ENCODE results near the gene ZNHIT3.
"Not testable (repeated sequence)": the region's sequence is repeated elsewhere in the genome, so short reads cannot be mapped to it uniquely, and the experiment has no call there.

Gene ZNHIT3

GRCh38 chr17:36485027-36485426, 1.5 kb upstream of the ZNHIT3 start:
- no peak for DNase-seq

- no peak for DNase-seq
Observed at GRCh38 chr17:36485805-36486203, 677 bp upstream of the ZNHIT3 start.

- DNase-seq: no peak
Observed at GRCh38 chr17:36493956-36494355, 7.5 kb downstream of the ZNHIT3 start.

- no peak for DNase-seq
Observed at GRCh38 chr17:36494674-36495073, 8.2 kb downstream of the ZNHIT3 start.

GRCh38 chr17:36495076-36495578, 8.6 kb downstream of the ZNHIT3 start:
- DNase-seq: no peak

- no peak for DNase-seq
Observed at GRCh38 chr17:36496018-36496789, 9.7 kb downstream of the ZNHIT3 start.

- DNase-seq: no peak
Observed at GRCh38 chr17:36498155-36498554, 11.7 kb downstream of the ZNHIT3 start.

- no peak for DNase-seq
Observed at GRCh38 chr17:36498560-36499300, 12.2 kb downstream of the ZNHIT3 start.

GRCh38 chr17:36500745-36501225, 14.3 kb downstream of the ZNHIT3 start:
- DNase-seq: no peak

- no peak for DNase-seq
Observed at GRCh38 chr17:36501351-36501750, 14.9 kb downstream of the ZNHIT3 start.

GRCh38 chr17:36501963-36502362, 15.5 kb downstream of the ZNHIT3 start:
- no peak for DNase-seq

- DNase-seq: no peak
Observed at GRCh38 chr17:36503456-36504155, 17.1 kb downstream of the ZNHIT3 start.

GRCh38 chr17:36504156-36504545, 17.7 kb downstream of the ZNHIT3 start:
- no peak for DNase-seq

- DNase-seq: no peak
Observed at GRCh38 chr17:36505171-36505570, 18.7 kb downstream of the ZNHIT3 start.

- no peak for DNase-seq
Observed at GRCh38 chr17:36506249-36506826, 19.9 kb downstream of the ZNHIT3 start.

GRCh38 chr17:36506831-36507230, 20.4 kb downstream of the ZNHIT3 start:
- DNase-seq: no peak

GRCh38 chr17:36507266-36507665, 20.8 kb downstream of the ZNHIT3 start:
- DNase-seq: no peak

- not testable (repeated sequence) for DNase-seq
Observed at GRCh38 chr17:36508439-36508838, 22.0 kb downstream of the ZNHIT3 start.

GRCh38 chr17:36509272-36509985, 22.9 kb downstream of the ZNHIT3 start:
- DNase-seq: no peak

- DNase-seq: no peak
Observed at GRCh38 chr17:36510636-36511035, 24.2 kb downstream of the ZNHIT3 start.

- no peak for DNase-seq
Observed at GRCh38 chr17:36511216-36511615, 24.7 kb downstream of the ZNHIT3 start.

- DNase-seq: no peak
Observed at GRCh38 chr17:36512641-36513040, 26.2 kb downstream of the ZNHIT3 start.

Data from CD4-positive, alpha-beta T cell treated with Interleukin-4 for 4 hours (primary cell).